Stimulated activated CD8-positive, alpha-beta memory T cell treated with anti-CD3 and anti-CD28 coated beads, Interleukin-2, amount 100 ng/mL, for 1 hour (primary cell): ENCODE data around the gene SASH3.
"Not testable (repeated sequence)": the region's sequence is repeated elsewhere in the genome, so short reads cannot be mapped to it uniquely, and the experiment has no call there.

Experiments used
- DNase-seq, 2 donors: peaks; one replicate each; pipeline ENCODE4 v3.0.0-alpha.2; 2020; ENCODE audit warnings: low read depth in 2 of 2

Gene SASH3

GRCh38 chrX:129779747-129780146 is at the start of gene SASH3:
TSS of gene SASH3 (plus strand) at chrX:129779949. CDS start at chrX:129780098, 149 bp downstream.
- no peak for DNase-seq

GRCh38 chrX:129731228-129731627 is 48.5 kb upstream of the SASH3 start:
- no peak for DNase-seq

GRCh38 chrX:129732857-129733256 is 46.9 kb upstream of the SASH3 start:
- no peak for DNase-seq

- no peak for DNase-seq
Observed at GRCh38 chrX:129733335-129733734, 46.4 kb upstream of the SASH3 start.

GRCh38 chrX:129736491-129736890 is 43.3 kb upstream of the SASH3 start:
- DNase-seq = no peak

GRCh38 chrX:129737916-129738315 is 41.8 kb upstream of the SASH3 start:
- no peak for DNase-seq

- DNase-seq = no peak
Observed at GRCh38 chrX:129738466-129739308, 41.1 kb upstream of the SASH3 start, which contains the start of gene XPNPEP2. TSS of gene XPNPEP2 (plus strand) at chrX:129738979. CDS start at chrX:129739214, 235 bp downstream.

GRCh38 chrX:129739578-129739977 is 40.2 kb upstream of the SASH3 start:
- DNase-seq = no peak

- DNase-seq = no peak
Observed at GRCh38 chrX:129741880-129742758, 37.6 kb upstream of the SASH3 start.

- DNase-seq = not testable (repeated sequence)
Observed at GRCh38 chrX:129742759-129743152, 37.0 kb upstream of the SASH3 start.

- DNase-seq = no peak
Observed at GRCh38 chrX:129743821-129744220, 35.9 kb upstream of the SASH3 start.

GRCh38 chrX:129744861-129745321 is 34.9 kb upstream of the SASH3 start:
- DNase-seq = no peak

- no peak for DNase-seq
Observed at GRCh38 chrX:129746557-129747470, 32.9 kb upstream of the SASH3 start.

GRCh38 chrX:129747533-129747932 is 32.2 kb upstream of the SASH3 start:
- DNase-seq = no peak

GRCh38 chrX:129748305-129748704 is 31.4 kb upstream of the SASH3 start:
- no peak for DNase-seq

GRCh38 chrX:129749069-129749468 is 30.7 kb upstream of the SASH3 start:
- no peak for DNase-seq

- no peak for DNase-seq
Observed at GRCh38 chrX:129750971-129751370, 28.8 kb upstream of the SASH3 start.

- no peak for DNase-seq
Observed at GRCh38 chrX:129754056-129755024, 25.4 kb upstream of the SASH3 start.

- no peak for DNase-seq
Observed at GRCh38 chrX:129755779-129756650, 23.7 kb upstream of the SASH3 start.
